Measurements from ENCODE around the gene MMP21. TPM values are rescaled to one million over a fixed set of nuclear protein-coding genes. Genes with fewer than 3 reads are reported as not detected.
A peak's percentile ranks its signal among the peaks of the same experiment; 100 is the strongest.

Gene MMP21
- total and polyA plus RNA-seq, 10 of the 15 experiments (the other 5 are each of a cell fraction or from before 2014, with no cell fraction given): 0.08 to 0.24 TPM; not detected in 8

- no peak for TF ChIP-seq TCF7 (IDR thresholded peaks at IDR 0.05; ENCODE audit: borderline replicate concordance)
- TF ChIP-seq ZNF207 (IDR thresholded peaks at IDR 0.05; ENCODE audit: borderline replicate concordance): 0 out of 2 replicates have a peak, but pooled peaks have one; percentile 33
- TF ChIP-seq MTA3 (IDR thresholded peaks at IDR 0.05; ENCODE audit: borderline replicate concordance, low read length): no peak
- TF ChIP-seq CEBPZ (IDR thresholded peaks at IDR 0.05; ENCODE audit: low read depth, low read length): no peak
- no peak for TF ChIP-seq JUNB (IDR thresholded peaks at IDR 0.05)
These were observed 56.2 kb downstream of the MMP21 start, which contains the start of gene EDRF1 (continued) for GRCh38 chr10:125719173-125720001.

MicroRNAs within 50 kb of the gene (microRNA counts, 767-probe panel; counts per million panel counts)
- microRNA hsa-miR-4484: 55.3 counts per million

Small RNA genes lying within 50 kb of the gene (microRNA-seq; reads per million reads assigned to microRNA genes)
- 24.5 reads per million, percentile 59 among the genes with 10 or more reads in this experiment for gene MIR4484

Small RNA genes lying within 50 kb of the gene (small RNA-seq; reads per million reads assigned to genes)
- not detected for gene MIR4484

Other genes with a start within 250 kb of the MMP21 start
- gene TEX36, start 92.7 kb downstream of the MMP21 start, total RNA-seq (2014; rRNA removed): not detected in 2 replicates
- not detected in 2 replicates for gene TEX36, start 92.7 kb downstream of the MMP21 start, total RNA-seq (2014; rRNA removed; fragmentation: Illumina TruSeq; extraction: Trizol)
- gene TEX36, start 92.7 kb downstream of the MMP21 start, total RNA-seq (2021): not detected in 2 replicates
- not detected in 2 replicates for gene TEX36, start 92.7 kb downstream of the MMP21 start, polyA plus RNA-seq (2011; rRNA removed)
- gene TEX36, start 92.7 kb downstream of the MMP21 start, polyA plus RNA-seq (2014; fragmentation: Illumina TruSeq; extraction: Trizol): not detected in 2 replicates
- not detected for gene TEX36, start 92.7 kb downstream of the MMP21 start, polyA plus RNA-seq (2014; fragmentation: Nextera tagmentation; extraction: Ambion mirVana)
- not detected in 2 replicates for gene TEX36, start 92.7 kb downstream of the MMP21 start, polyA plus RNA-seq (2014; rRNA removed)
- gene TEX36, start 92.7 kb downstream of the MMP21 start, polyA plus RNA-seq (2016; fragmentation: Nextera tagmentation; extraction: Ambion mirVana): not detected
- gene EDRF1, start 56.1 kb downstream of the MMP21 start, total RNA-seq (2014; rRNA removed): 46.0 and 50.3 TPM in 2 replicates
- 41.6 and 43.9 TPM in 2 replicates for gene EDRF1, start 56.1 kb downstream of the MMP21 start, total RNA-seq (2014; rRNA removed; fragmentation: Illumina TruSeq; extraction: Trizol)
- gene EDRF1, start 56.1 kb downstream of the MMP21 start, total RNA-seq (2021): 32.3 and 38.7 TPM in 2 replicates
- gene EDRF1, start 56.1 kb downstream of the MMP21 start, polyA plus RNA-seq (2011; rRNA removed): 99.7 and 142 TPM in 2 replicates
- gene EDRF1, start 56.1 kb downstream of the MMP21 start, polyA plus RNA-seq (2014; fragmentation: Illumina TruSeq; extraction: Trizol): 41.8 and 45.9 TPM in 2 replicates
- 10 to 100 TPM; 16.8 to 21.2 TPM for gene EDRF1, start 56.1 kb downstream of the MMP21 start, polyA plus RNA-seq (2014; fragmentation: Nextera tagmentation; extraction: Ambion mirVana)
- 45.0 and 49.3 TPM in 2 replicates for gene EDRF1, start 56.1 kb downstream of the MMP21 start, polyA plus RNA-seq (2014; rRNA removed)
- gene EDRF1, start 56.1 kb downstream of the MMP21 start, polyA plus RNA-seq (2016; fragmentation: Nextera tagmentation; extraction: Ambion mirVana): 10 to 100 TPM; 37.3 to 46.7 TPM
- gene UROS, start 47.4 kb upstream of the MMP21 start, total RNA-seq (2014; rRNA removed): 74.3 and 77.7 TPM in 2 replicates
- 60.6 and 62.0 TPM in 2 replicates for gene UROS, start 47.4 kb upstream of the MMP21 start, total RNA-seq (2014; rRNA removed; fragmentation: Illumina TruSeq; extraction: Trizol)
- 62.5 and 67.0 TPM in 2 replicates for gene UROS, start 47.4 kb upstream of the MMP21 start, total RNA-seq (2021)
- 29.5 and 44.6 TPM in 2 replicates for gene UROS, start 47.4 kb upstream of the MMP21 start, polyA plus RNA-seq (2011; rRNA removed)
- gene UROS, start 47.4 kb upstream of the MMP21 start, polyA plus RNA-seq (2014; fragmentation: Illumina TruSeq; extraction: Trizol): 61.3 and 62.0 TPM in 2 replicates
- 10 to 100 TPM in 1 of 2 experiments, 1 to 10 TPM in 1; 4.3 to 13.6 TPM for gene UROS, start 47.4 kb upstream of the MMP21 start, polyA plus RNA-seq (2014; fragmentation: Nextera tagmentation; extraction: Ambion mirVana)
- gene UROS, start 47.4 kb upstream of the MMP21 start, polyA plus RNA-seq (2014; rRNA removed): 67.9 and 71.2 TPM in 2 replicates
- gene UROS, start 47.4 kb upstream of the MMP21 start, polyA plus RNA-seq (2016; fragmentation: Nextera tagmentation; extraction: Ambion mirVana): 100 to 1,000 TPM; 103 to 112 TPM
- gene BCCIP, start 47.7 kb upstream of the MMP21 start, total RNA-seq (2014; rRNA removed): 61.2 and 64.0 TPM in 2 replicates
- 116 and 119 TPM in 2 replicates for gene BCCIP, start 47.7 kb upstream of the MMP21 start, total RNA-seq (2014; rRNA removed; fragmentation: Illumina TruSeq; extraction: Trizol)
- gene BCCIP, start 47.7 kb upstream of the MMP21 start, total RNA-seq (2021): 80.1 and 80.9 TPM in 2 replicates
- 88.7 and 136 TPM in 2 replicates for gene BCCIP, start 47.7 kb upstream of the MMP21 start, polyA plus RNA-seq (2011; rRNA removed)
- 136 and 153 TPM in 2 replicates for gene BCCIP, start 47.7 kb upstream of the MMP21 start, polyA plus RNA-seq (2014; fragmentation: Illumina TruSeq; extraction: Trizol)
- 100 to 1,000 TPM; 150 to 158 TPM for gene BCCIP, start 47.7 kb upstream of the MMP21 start, polyA plus RNA-seq (2014; fragmentation: Nextera tagmentation; extraction: Ambion mirVana)
- 78.8 and 92.8 TPM in 2 replicates for gene BCCIP, start 47.7 kb upstream of the MMP21 start, polyA plus RNA-seq (2014; rRNA removed)
- 100 to 1,000 TPM; 218 to 225 TPM for gene BCCIP, start 47.7 kb upstream of the MMP21 start, polyA plus RNA-seq (2016; fragmentation: Nextera tagmentation; extraction: Ambion mirVana)
- gene DHX32, start 105.5 kb upstream of the MMP21 start, total RNA-seq (2014; rRNA removed): 16.7 TPM in 2 replicates
- 17.0 and 17.2 TPM in 2 replicates for gene DHX32, start 105.5 kb upstream of the MMP21 start, total RNA-seq (2014; rRNA removed; fragmentation: Illumina TruSeq; extraction: Trizol)
- gene DHX32, start 105.5 kb upstream of the MMP21 start, total RNA-seq (2021): 19.8 and 21.4 TPM in 2 replicates
- gene DHX32, start 105.5 kb upstream of the MMP21 start, polyA plus RNA-seq (2011; rRNA removed): 10.4 and 13.3 TPM in 2 replicates
- gene DHX32, start 105.5 kb upstream of the MMP21 start, polyA plus RNA-seq (2014; fragmentation: Illumina TruSeq; extraction: Trizol): 15.1 and 18.9 TPM in 2 replicates
- 1 to 10 TPM; 5.4 to 7.7 TPM for gene DHX32, start 105.5 kb upstream of the MMP21 start, polyA plus RNA-seq (2014; fragmentation: Nextera tagmentation; extraction: Ambion mirVana)
- 10.7 and 15.3 TPM in 2 replicates for gene DHX32, start 105.5 kb upstream of the MMP21 start, polyA plus RNA-seq (2014; rRNA removed)
- 10 to 100 TPM; 17.5 to 21.0 TPM for gene DHX32, start 105.5 kb upstream of the MMP21 start, polyA plus RNA-seq (2016; fragmentation: Nextera tagmentation; extraction: Ambion mirVana)
- 0.11 TPM in 1 of 2 replicates, not detected in the other for gene FANK1, start 120.7 kb upstream of the MMP21 start, total RNA-seq (2014; rRNA removed)
- not detected in 2 replicates for gene FANK1, start 120.7 kb upstream of the MMP21 start, total RNA-seq (2014; rRNA removed; fragmentation: Illumina TruSeq; extraction: Trizol)
- not detected in 2 replicates for gene FANK1, start 120.7 kb upstream of the MMP21 start, total RNA-seq (2021)
- 0.12 and 0.36 TPM in 2 replicates for gene FANK1, start 120.7 kb upstream of the MMP21 start, polyA plus RNA-seq (2011; rRNA removed)
- 0.15 TPM in 1 of 2 replicates, not detected in the other for gene FANK1, start 120.7 kb upstream of the MMP21 start, polyA plus RNA-seq (2014; fragmentation: Illumina TruSeq; extraction: Trizol)
- gene FANK1, start 120.7 kb upstream of the MMP21 start, polyA plus RNA-seq (2014; fragmentation: Nextera tagmentation; extraction: Ambion mirVana): under 1 TPM in 1 of 2 experiments, not detected in 1; 0.07 TPM
- gene FANK1, start 120.7 kb upstream of the MMP21 start, polyA plus RNA-seq (2014; rRNA removed): not detected in 2 replicates
- gene FANK1, start 120.7 kb upstream of the MMP21 start, polyA plus RNA-seq (2016; fragmentation: Nextera tagmentation; extraction: Ambion mirVana): under 1 TPM in 1 of 2 experiments, not detected in 1; 0.16 TPM